ENCODE data around the gene CERS6.

Gene CERS6

GRCh38 chr2:168583710-168584521 is 127.8 kb downstream of the CERS6 start:
- Histone ChIP-seq H3K27me3 (replicated peaks in 2 of 5; ENCODE audit: control insufficient read depth in 4 of 5, insufficient read depth in 5 of 5, low read length in 4 of 5) (no peaks in the 10 kb centered on the region), H3K27ac (ENCODE audit: insufficient read depth in 1 of 2, low read depth in 1 of 2, low read length in 2 of 2, poor library complexity in 1 of 2, severe bottlenecking in 2 of 2) (no peak overlapping the region), H3K36me3 (ENCODE audit: control insufficient read depth in 4 of 4, insufficient read depth in 4 of 4, low read length in 3 of 4) (peaks cover 0 to 23% (median 6%) of the 10 kb centered on the region in 4 experiments), H3K9me3 (ENCODE audit: control extremely low read depth in 1 of 5, control insufficient read depth in 4 of 5, insufficient read depth in 2 of 5, low read depth in 1 of 5, low read length in 4 of 5) (no peaks in the 10 kb centered on the region), H3K4me1 (ENCODE audit: control extremely low read depth in 1 of 4, control insufficient read depth in 4 of 4, insufficient read depth in 4 of 4, low read length in 3 of 4) (peaks cover 3 to 25% (median 11%) of the 10 kb centered on the region in 4 experiments), H3K4me3 (ENCODE audit: control insufficient read depth in 1 of 7, extremely low read depth in 1 of 7, insufficient read depth in 4 of 7, low read depth in 2 of 7, low read length in 6 of 7) (no peak overlapping the region)
- DNase-seq: peak in 1 of 3 donors; percentile 38
- 92% methylated on average over 4 of the region's 5 CpGs for WGBS (ENCODE audit: insufficient coverage)
- ChIA-PET CTCF (interaction anchor here (1.2 kb wide), 1 partner anchor 15 kb away, joined by 5 read pairs; no protein-coding TSS in a partner anchor), POLR2A (no interaction called here)

GRCh38 chr2:168584911-168585310 is 128.8 kb downstream of the CERS6 start:
- Histone ChIP-seq H3K27me3 (replicated peaks in 2 of 5; ENCODE audit: control insufficient read depth in 4 of 5, insufficient read depth in 5 of 5, low read length in 4 of 5) (no peaks in the 10 kb centered on the region), H3K9me3 (ENCODE audit: control extremely low read depth in 1 of 5, control insufficient read depth in 4 of 5, insufficient read depth in 2 of 5, low read depth in 1 of 5, low read length in 4 of 5) (no peaks in the 10 kb centered on the region), H3K4me3 (ENCODE audit: control insufficient read depth in 1 of 7, extremely low read depth in 1 of 7, insufficient read depth in 4 of 7, low read depth in 2 of 7, low read length in 6 of 7) (no peak overlapping the region), H3K27ac (ENCODE audit: insufficient read depth in 1 of 2, low read depth in 1 of 2, low read length in 2 of 2, poor library complexity in 1 of 2, severe bottlenecking in 2 of 2) (no peak overlapping the region), H3K4me1 (ENCODE audit: control extremely low read depth in 1 of 4, control insufficient read depth in 4 of 4, insufficient read depth in 4 of 4, low read length in 3 of 4) (peaks cover 3 to 30% (median 16%) of the 10 kb centered on the region in 4 experiments), H3K36me3 (ENCODE audit: control insufficient read depth in 4 of 4, insufficient read depth in 4 of 4, low read length in 3 of 4) (peaks cover 0 to 20% (median 6%) of the 10 kb centered on the region in 4 experiments)
- no peak for DNase-seq
- POLR2A ChIA-PET: no interaction called here
- CTCF ChIA-PET: no interaction called here

GRCh38 chr2:168585700-168586099 is 129.6 kb downstream of the CERS6 start:
- no peaks in the 10 kb centered on the region for H3K9me3 ChIP-seq (ENCODE audit: control extremely low read depth in 1 of 5, control insufficient read depth in 4 of 5, insufficient read depth in 2 of 5, low read depth in 1 of 5, low read length in 4 of 5)
- CTCF ChIA-PET: no interaction called here
- POLR2A ChIA-PET: interaction anchor here (0.6 kb wide), 1 partner anchor 13 kb away, joined by 3 read pairs; no protein-coding TSS in a partner anchor
- 96% methylated on average over 4 of the region's 4 CpGs for WGBS (ENCODE audit: insufficient coverage)
- H3K4me1 ChIP-seq (ENCODE audit: control extremely low read depth in 1 of 4, control insufficient read depth in 4 of 4, insufficient read depth in 4 of 4, low read length in 3 of 4): peaks cover 3 to 31% (median 17%) of the 10 kb centered on the region in 4 experiments
- no peak for DNase-seq
- H3K36me3 ChIP-seq (ENCODE audit: control insufficient read depth in 4 of 4, insufficient read depth in 4 of 4, low read length in 3 of 4): peaks cover 0 to 19% (median 6%) of the 10 kb centered on the region in 4 experiments
- no peak overlapping the region for H3K4me3 ChIP-seq (ENCODE audit: control insufficient read depth in 1 of 7, extremely low read depth in 1 of 7, insufficient read depth in 4 of 7, low read depth in 2 of 7, low read length in 6 of 7)
- H3K27ac ChIP-seq (ENCODE audit: insufficient read depth in 1 of 2, low read depth in 1 of 2, low read length in 2 of 2, poor library complexity in 1 of 2, severe bottlenecking in 2 of 2): no peak overlapping the region
- no peaks in the 10 kb centered on the region for H3K27me3 ChIP-seq (replicated peaks in 2 of 5; ENCODE audit: control insufficient read depth in 4 of 5, insufficient read depth in 5 of 5, low read length in 4 of 5)

GRCh38 chr2:168587307-168587706 is 131.2 kb downstream of the CERS6 start:
- Histone ChIP-seq H3K4me3 (ENCODE audit: control insufficient read depth in 1 of 7, extremely low read depth in 1 of 7, insufficient read depth in 4 of 7, low read depth in 2 of 7, low read length in 6 of 7) (no peak overlapping the region), H3K27me3 (replicated peaks in 2 of 5; ENCODE audit: control insufficient read depth in 4 of 5, insufficient read depth in 5 of 5, low read length in 4 of 5) (no peaks in the 10 kb centered on the region), H3K4me1 (ENCODE audit: control extremely low read depth in 1 of 4, control insufficient read depth in 4 of 4, insufficient read depth in 4 of 4, low read length in 3 of 4) (peaks cover 3 to 25% (median 14%) of the 10 kb centered on the region in 4 experiments), H3K27ac (ENCODE audit: insufficient read depth in 1 of 2, low read depth in 1 of 2, low read length in 2 of 2, poor library complexity in 1 of 2, severe bottlenecking in 2 of 2) (no peak overlapping the region), H3K9me3 (ENCODE audit: control extremely low read depth in 1 of 5, control insufficient read depth in 4 of 5, insufficient read depth in 2 of 5, low read depth in 1 of 5, low read length in 4 of 5) (no peaks in the 10 kb centered on the region), H3K36me3 (ENCODE audit: control insufficient read depth in 4 of 4, insufficient read depth in 4 of 4, low read length in 3 of 4) (peaks cover 0 to 10% (median 5%) of the 10 kb centered on the region in 4 experiments)
- no peak for DNase-seq
- WGBS (ENCODE audit: insufficient coverage): 100% methylated on average over 1 of the region's 2 CpGs
- CTCF ChIA-PET: no interaction called here
- POLR2A ChIA-PET: no interaction called here

GRCh38 chr2:168589236-168590211 is 133.5 kb downstream of the CERS6 start:
- CTCF ChIA-PET: interaction anchor here (1.9 kb wide), 1 partner anchor 11 kb away, joined by 5 read pairs; no protein-coding TSS in a partner anchor

GRCh38 chr2:168592181-168592831 is 136.2 kb downstream of the CERS6 start:
- Histone ChIP-seq H3K4me1 (ENCODE audit: control extremely low read depth in 1 of 4, control insufficient read depth in 4 of 4, insufficient read depth in 4 of 4, low read length in 3 of 4) (peaks cover 0 to 35% (median 15%) of the 10 kb centered on the region in 4 experiments), H3K9me3 (ENCODE audit: control extremely low read depth in 1 of 5, control insufficient read depth in 4 of 5, insufficient read depth in 2 of 5, low read depth in 1 of 5, low read length in 4 of 5) (no peaks in the 10 kb centered on the region), H3K4me3 (ENCODE audit: control insufficient read depth in 1 of 7, extremely low read depth in 1 of 7, insufficient read depth in 4 of 7, low read depth in 2 of 7, low read length in 6 of 7) (no peak overlapping the region), H3K36me3 (ENCODE audit: control insufficient read depth in 4 of 4, insufficient read depth in 4 of 4, low read length in 3 of 4) (no peaks in the 10 kb centered on the region), H3K27ac (ENCODE audit: insufficient read depth in 1 of 2, low read depth in 1 of 2, low read length in 2 of 2, poor library complexity in 1 of 2, severe bottlenecking in 2 of 2) (no peak overlapping the region), H3K27me3 (replicated peaks in 2 of 5; ENCODE audit: control insufficient read depth in 4 of 5, insufficient read depth in 5 of 5, low read length in 4 of 5) (no peaks in the 10 kb centered on the region)
- 61% methylated on average over 2 of the region's 3 CpGs for WGBS (ENCODE audit: insufficient coverage)
- no peak for DNase-seq
- CTCF ChIA-PET: interaction anchor here (1.0 kb wide), 1 partner anchor 26 kb away, joined by 3 read pairs; no protein-coding TSS in a partner anchor
- POLR2A ChIA-PET: no interaction called here

More at GRCh38 chr2:168589236-168590211, 133.5 kb downstream of the CERS6 start:
- Histone ChIP-seq H3K27me3 (replicated peaks in 2 of 5; ENCODE audit: control insufficient read depth in 4 of 5, insufficient read depth in 5 of 5, low read length in 4 of 5) (no peaks in the 10 kb centered on the region), H3K36me3 (ENCODE audit: control insufficient read depth in 4 of 4, insufficient read depth in 4 of 4, low read length in 3 of 4) (peaks cover 0 to 9% (median 5%) of the 10 kb centered on the region in 4 experiments), H3K4me3 (ENCODE audit: control insufficient read depth in 1 of 7, extremely low read depth in 1 of 7, insufficient read depth in 4 of 7, low read depth in 2 of 7, low read length in 6 of 7) (peak overlapping the region in 1 of 7 experiments; percentile 1), H3K4me1 (ENCODE audit: control extremely low read depth in 1 of 4, control insufficient read depth in 4 of 4, insufficient read depth in 4 of 4, low read length in 3 of 4) (peaks cover 0 to 25% (median 8%) of the 10 kb centered on the region in 4 experiments), H3K9me3 (ENCODE audit: control extremely low read depth in 1 of 5, control insufficient read depth in 4 of 5, insufficient read depth in 2 of 5, low read depth in 1 of 5, low read length in 4 of 5) (no peaks in the 10 kb centered on the region), H3K27ac (ENCODE audit: insufficient read depth in 1 of 2, low read depth in 1 of 2, low read length in 2 of 2, poor library complexity in 1 of 2, severe bottlenecking in 2 of 2) (no peak overlapping the region)
- WGBS (ENCODE audit: insufficient coverage): 44% methylated on average over 3 of the region's 5 CpGs
- no peak for DNase-seq
- POLR2A ChIA-PET: no interaction called here

Data from common myeloid progenitor, CD34-positive (primary cell).